ENCODE data around the gene CAPSL. TPM values are rescaled to one million over a fixed set of nuclear protein-coding genes. Genes with fewer than 3 reads are reported as not detected.

Gene CAPSL
- not detected in 5 replicates for total RNA-seq (2022; extraction: Qiagen RNA extraction)

DNA sequence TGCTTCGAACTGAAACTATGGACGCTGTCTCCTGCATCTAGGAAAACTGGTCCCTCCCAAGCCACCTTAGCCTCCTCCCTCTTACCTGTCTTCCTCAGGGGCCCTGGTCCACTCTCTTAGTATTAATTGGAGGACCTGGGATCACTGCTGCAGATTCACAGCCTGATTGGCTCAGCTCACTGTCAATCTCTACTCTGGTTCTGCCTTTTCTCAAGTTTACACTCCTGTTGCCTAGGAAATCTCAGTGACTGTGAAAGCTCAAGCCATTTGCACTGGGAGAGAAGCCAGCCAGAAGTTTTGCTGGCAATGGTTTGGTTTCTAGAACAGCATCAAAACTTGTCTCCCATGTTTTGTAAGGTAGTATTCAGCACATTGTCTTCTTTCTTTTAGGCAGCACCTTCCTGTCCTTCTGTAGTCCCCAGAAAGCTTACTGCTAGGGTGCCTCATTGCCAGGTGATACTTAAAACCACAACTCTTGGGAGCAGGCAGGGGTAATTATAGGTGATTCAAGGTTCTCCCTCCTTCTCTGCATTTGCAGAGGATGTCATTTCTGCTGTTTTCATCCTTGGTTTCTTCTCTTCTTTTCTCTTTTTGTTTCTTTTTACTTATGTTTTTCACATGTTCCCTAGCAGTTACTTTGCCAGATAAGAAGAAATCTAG is at the start of gene CAPSL:
Gene CAPSL, minus strand, starts transcription at position 55 of the 660 bp plus-strand sequence. CDS start 17,502 bp downstream, outside the sequence.

DNA sequence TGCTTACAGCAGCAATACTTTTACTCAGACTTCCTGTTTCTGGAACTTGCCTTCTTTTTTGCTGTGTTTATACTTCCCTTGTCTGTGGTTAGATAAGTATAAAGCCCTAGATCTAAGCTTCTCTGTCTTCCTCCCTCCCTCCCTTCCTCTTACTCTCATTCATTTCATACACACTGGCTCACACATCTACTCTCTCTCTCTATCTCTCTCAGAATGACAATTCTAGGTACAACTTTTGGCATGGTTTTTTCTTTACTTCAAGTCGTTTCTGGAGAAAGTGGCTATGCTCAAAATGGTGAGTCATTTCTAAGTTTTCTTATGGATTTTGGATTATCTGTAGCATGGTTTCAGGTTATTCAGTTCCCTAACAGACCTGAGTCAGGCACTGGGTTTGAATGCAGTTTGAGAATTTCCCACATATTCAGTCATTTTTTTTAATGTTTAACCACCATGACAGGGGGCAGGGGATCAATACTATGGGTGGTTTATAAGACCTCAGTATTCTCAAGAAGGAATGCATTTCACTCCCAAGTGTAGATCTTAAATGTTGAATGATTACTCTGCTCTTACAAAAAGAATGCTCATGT is 81.6 kb downstream of the CAPSL start, which contains the start of gene IL7R:
Gene IL7R, plus strand, starts transcription at position 127 of the 587 bp plus-strand sequence. Its CDS starts 87 bp downstream, at position 214.

Other genes with a start within 250 kb of the CAPSL start
- 0.25 to 0.49 TPM (median 0.30 TPM) in 5 replicates for gene IL7R, start 81.7 kb downstream of the CAPSL start, total RNA-seq (2022; extraction: Qiagen RNA extraction)
- not detected in 5 replicates for gene UGT3A1, start 52.8 kb upstream of the CAPSL start, total RNA-seq (2022; extraction: Qiagen RNA extraction)
- gene UGT3A2, start 128.3 kb upstream of the CAPSL start, total RNA-seq (2022; extraction: Qiagen RNA extraction) = not detected in 5 replicates
- gene LMBRD2, start 213.3 kb upstream of the CAPSL start, total RNA-seq (2022; extraction: Qiagen RNA extraction) = 1.00 to 1.9 TPM (median 1.5 TPM) in 5 replicates
- 18.4 to 21.1 TPM (median 18.9 TPM) in 5 replicates for gene SKP2, start 213.5 kb upstream of the CAPSL start, total RNA-seq (2022; extraction: Qiagen RNA extraction)